Liver (tissue), 9 donors: ENCODE results near the gene BUB3. TPM values are rescaled to one million over a fixed set of nuclear protein-coding genes. Genes with fewer than 3 reads are reported as not detected.

ENCODE experiments used
- DNase-seq: peaks from one replicate; pipeline ENCODE4 v3.0.0-alpha.2; 2017; ENCODE audit warnings: low spot score
- H3K27ac ChIP-seq, 2 donors: one replicate each; pipeline ENCODE4 v1.7.0; 2013; ENCODE audit warnings: inconsistent platforms in 2 of 2, low read length in 2 of 2, control low read depth in 1 of 2, low read depth in 1 of 2, mild to moderate bottlenecking in 1 of 2
- H3K27me3 ChIP-seq, 4 donors: one replicate each; pipeline versions ENCODE4 v1.6.1 to v1.7.0; 2013; ENCODE audit warnings: low read length in 3 of 4, inconsistent platforms in 1 of 4, mild to moderate bottlenecking in 1 of 4, moderate library complexity in 1 of 4; ENCODE audit not compliant: control insufficient read depth in 4 of 4, insufficient read depth in 4 of 4
- H3K36me3 ChIP-seq, 4 donors: one replicate each; pipeline versions ENCODE4 v1.6.1 to v1.7.0; 2013; ENCODE audit warnings: low read length in 3 of 4, mild to moderate bottlenecking in 3 of 4, low read depth in 1 of 4, moderate library complexity in 1 of 4; ENCODE audit not compliant: control insufficient read depth in 4 of 4, insufficient read depth in 3 of 4
- H3K4me1 ChIP-seq, 4 donors: one replicate each; pipeline versions ENCODE4 v1.6.1 to v1.7.0; 2013; ENCODE audit warnings: low read length in 3 of 4, mild to moderate bottlenecking in 3 of 4, moderate library complexity in 1 of 4; ENCODE audit not compliant: control insufficient read depth in 4 of 4, insufficient read depth in 4 of 4
- H3K4me3 ChIP-seq, 3 donors: one replicate each; pipeline versions ENCODE4 v1.6.1 to v1.7.0; 2013; ENCODE audit warnings: low read length in 3 of 3, control low read depth in 1 of 3, low read depth in 1 of 3, mild to moderate bottlenecking in 1 of 3
- H3K9ac ChIP-seq, 2 donors: one replicate each; pipeline ENCODE4 v1.7.0; 2013; ENCODE audit warnings: low read length in 2 of 2, mild to moderate bottlenecking in 2 of 2, moderate library complexity in 2 of 2, control low read depth in 1 of 2, low read depth in 1 of 2
- H3K9me3 ChIP-seq, 4 donors: one replicate each; pipeline versions ENCODE4 v1.6.1 to v1.7.0; 2013; ENCODE audit warnings: low read length in 3 of 4; ENCODE audit not compliant: control insufficient read depth in 4 of 4
- EGR1 ChIP-seq, 2 donors: IDR thresholded peaks; 2 replicates each; pipeline ENCODE4 v1.6.1; 2016 to 2018; ENCODE audit warnings: antibody characterized with exemption in 2 of 2, low read depth in 2 of 2
- FOXA1 ChIP-seq: IDR thresholded peaks from 2 replicates; pipeline ENCODE4 v1.6.1; 2016; ENCODE audit warnings: antibody characterized with exemption
- FOXA2 ChIP-seq: IDR thresholded peaks from 2 replicates; pipeline ENCODE4 v1.6.1; 2016; ENCODE audit warnings: antibody characterized with exemption
- GABPA ChIP-seq, 2 donors: IDR thresholded peaks in 1 of 2; conservative IDR thresholded peaks in 1 of 2; 2 replicates each; pipeline ENCODE4 v1.6.1; 2016; ENCODE audit warnings: antibody characterized with exemption in 2 of 2, mild to moderate bottlenecking in 1 of 2, moderate library complexity in 1 of 2
- HNF4A ChIP-seq, 2 donors: conservative IDR thresholded peaks; 2 replicates each; pipeline ENCODE4 v1.6.1; 2016; ENCODE audit warnings: antibody characterized with exemption in 2 of 2, mild to moderate bottlenecking in 2 of 2
- HNF4G ChIP-seq: IDR thresholded peaks from 2 replicates; pipeline ENCODE4 v1.6.1; 2016; ENCODE audit warnings: antibody characterized with exemption
- JUND ChIP-seq, 2 donors: IDR thresholded peaks; 2 replicates each; pipeline ENCODE4 v1.6.1; 2016; ENCODE audit warnings: antibody characterized with exemption in 2 of 2
- NR2F2 ChIP-seq: IDR thresholded peaks from 2 replicates; pipeline ENCODE4 v1.6.1; 2016; ENCODE audit warnings: antibody characterized with exemption
- RAD21 ChIP-seq, 2 donors: IDR thresholded peaks; 2 replicates each; pipeline ENCODE4 v1.6.1; 2016; ENCODE audit warnings: antibody characterized with exemption in 2 of 2, mild to moderate bottlenecking in 2 of 2
- RXRA ChIP-seq, 2 donors: IDR thresholded peaks; 2 replicates each; pipeline ENCODE4 v1.6.1; 2017 to 2018; ENCODE audit warnings: antibody characterized with exemption in 2 of 2, mild to moderate bottlenecking in 1 of 2
- SP1 ChIP-seq: IDR thresholded peaks from 2 replicates; pipeline ENCODE4 v1.6.1; 2018; ENCODE audit warnings: antibody characterized with exemption, mild to moderate bottlenecking
- TAF1 ChIP-seq: conservative IDR thresholded peaks from 2 replicates; pipeline ENCODE4 v1.6.1; 2016; ENCODE audit warnings: antibody characterized with exemption, mild to moderate bottlenecking
- YY1 ChIP-seq: IDR thresholded peaks from 2 replicates; pipeline ENCODE4 v1.6.1; 2016; ENCODE audit warnings: antibody characterized with exemption, mild to moderate bottlenecking
- WGBS: extraction: QIAGEN DNeasy Blood & Tissue Kit; methylation state at CpG from one replicate; pipeline ENCODE4 v1.1.7; 2013; 5-methylcytosine and 5-hydroxymethylcytosine counted together
- polyA plus RNA-seq, 2 donors: library from polyadenylated mRNA; stranded (reverse) in 1 of 2; unstranded in 1 of 2; fragments of 200-250 nt in 1 of 2; fragments of >200 nt in 1 of 2; fragmentation: Nextera tagmentation in 1 of 2; extraction: Ambion mirVana in 1 of 2; gene quantifications; one replicate each; pipeline versions ENCODE4 v1.2.1 to v1.2.3, GENCODE V29; 2013 to 2015
- total RNA-seq, 2 donors: library from RNA; depleted of rRNA; stranded (reverse); fragments of >200 nt; gene quantifications; one replicate each; pipeline ENCODE4 v1.2.3, GENCODE V29; 2014
- TF ChIP-seq, protein P1 (sequence below): IDR thresholded peaks from 2 replicates; pipeline ENCODE4 v1.6.1; 2016; ENCODE audit warnings: antibody characterized with exemption, mild to moderate bottlenecking
- TF ChIP-seq, protein P2 (sequence below): IDR thresholded peaks from 2 replicates; pipeline ENCODE4 v1.6.1; 2016; ENCODE audit warnings: antibody characterized with exemption
- TF ChIP-seq, protein P3 (sequence below): IDR thresholded peaks from 2 replicates; pipeline ENCODE4 v1.6.1; 2016; ENCODE audit warnings: antibody characterized with exemption
- TF ChIP-seq, protein P4 (sequence below): IDR thresholded peaks from 2 replicates; pipeline ENCODE4 v1.6.1; 2016; ENCODE audit warnings: antibody characterized with exemption
- TF ChIP-seq, protein P5 (sequence below): fragments of 150-350 bp; IDR thresholded peaks from 2 replicates; pipeline ENCODE4 v1.5.1; 2017; ENCODE audit warnings: improper control_type of control experiment, low read depth, low read length; ENCODE audit not compliant: missing input control
- donor health status: healthy.
- donor health status: healthy.
- donor health status: healthy.
- donor health status: healthy.
- donor health status: healthy.

The BUB3 gene
- total and polyA plus RNA-seq, 4 donors, result 27.1 to 90.9 (median 41.6) TPM

DNA sequence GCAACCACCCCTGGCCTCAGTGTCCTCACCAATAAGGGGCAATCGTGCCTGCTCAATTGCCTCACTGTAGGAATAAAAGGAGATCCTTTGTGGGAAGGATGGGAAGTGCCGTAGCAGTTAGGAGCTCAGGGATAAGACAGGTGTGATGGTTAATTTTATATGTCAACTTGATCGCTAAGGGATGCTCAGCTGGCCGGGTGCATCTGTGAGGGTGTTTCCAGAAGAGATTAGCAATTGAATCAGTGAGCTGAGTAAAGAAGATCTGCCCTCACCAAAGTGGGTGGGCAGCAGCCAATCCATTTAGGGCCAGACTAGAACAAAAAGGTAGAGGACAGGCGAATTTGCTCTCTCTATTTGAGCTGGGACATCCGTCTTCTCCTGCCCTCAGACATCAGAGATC, 46.3 kb downstream of the BUB3 start:
- H3K27me3 ChIP-seq, result no peaks in the 10 kb centered on the region
- H3K9ac ChIP-seq, result no peak overlapping the region
- no peak overlapping the region for H3K4me3 ChIP-seq
- no peaks in the 10 kb centered on the region for H3K36me3 ChIP-seq
- TF ChIP-seq RAD21 (IDR thresholded peaks at IDR 0.05) (no peak), NR2F2 (no peak), FOXA2 (no peak), RXRA (IDR thresholded peaks at IDR 0.05) (no peak), FOXA1 (no peak), HNF4G (no peak), TAF1 (no peak), YY1 (no peak), JUND (IDR thresholded peaks at IDR 0.05) (no peak)
- TF ChIP-seq, protein P1, sequence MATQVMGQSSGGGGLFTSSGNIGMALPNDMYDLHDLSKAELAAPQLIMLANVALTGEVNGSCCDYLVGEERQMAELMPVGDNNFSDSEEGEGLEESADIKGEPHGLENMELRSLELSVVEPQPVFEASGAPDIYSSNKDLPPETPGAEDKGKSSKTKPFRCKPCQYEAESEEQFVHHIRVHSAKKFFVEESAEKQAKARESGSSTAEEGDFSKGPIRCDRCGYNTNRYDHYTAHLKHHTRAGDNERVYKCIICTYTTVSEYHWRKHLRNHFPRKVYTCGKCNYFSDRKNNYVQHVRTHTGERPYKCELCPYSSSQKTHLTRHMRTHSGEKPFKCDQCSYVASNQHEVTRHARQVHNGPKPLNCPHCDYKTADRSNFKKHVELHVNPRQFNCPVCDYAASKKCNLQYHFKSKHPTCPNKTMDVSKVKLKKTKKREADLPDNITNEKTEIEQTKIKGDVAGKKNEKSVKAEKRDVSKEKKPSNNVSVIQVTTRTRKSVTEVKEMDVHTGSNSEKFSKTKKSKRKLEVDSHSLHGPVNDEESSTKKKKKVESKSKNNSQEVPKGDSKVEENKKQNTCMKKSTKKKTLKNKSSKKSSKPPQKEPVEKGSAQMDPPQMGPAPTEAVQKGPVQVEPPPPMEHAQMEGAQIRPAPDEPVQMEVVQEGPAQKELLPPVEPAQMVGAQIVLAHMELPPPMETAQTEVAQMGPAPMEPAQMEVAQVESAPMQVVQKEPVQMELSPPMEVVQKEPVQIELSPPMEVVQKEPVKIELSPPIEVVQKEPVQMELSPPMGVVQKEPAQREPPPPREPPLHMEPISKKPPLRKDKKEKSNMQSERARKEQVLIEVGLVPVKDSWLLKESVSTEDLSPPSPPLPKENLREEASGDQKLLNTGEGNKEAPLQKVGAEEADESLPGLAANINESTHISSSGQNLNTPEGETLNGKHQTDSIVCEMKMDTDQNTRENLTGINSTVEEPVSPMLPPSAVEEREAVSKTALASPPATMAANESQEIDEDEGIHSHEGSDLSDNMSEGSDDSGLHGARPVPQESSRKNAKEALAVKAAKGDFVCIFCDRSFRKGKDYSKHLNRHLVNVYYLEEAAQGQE, result no peak
- TF ChIP-seq, protein P2, sequence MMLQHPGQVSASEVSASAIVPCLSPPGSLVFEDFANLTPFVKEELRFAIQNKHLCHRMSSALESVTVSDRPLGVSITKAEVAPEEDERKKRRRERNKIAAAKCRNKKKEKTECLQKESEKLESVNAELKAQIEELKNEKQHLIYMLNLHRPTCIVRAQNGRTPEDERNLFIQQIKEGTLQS, result no peak
- 83% methylated on average over 6 of the region's 6 CpGs for WGBS
- H3K27ac ChIP-seq, result no peak overlapping the region
- no peaks in the 10 kb centered on the region for H3K9me3 ChIP-seq
- no peak for DNase-seq
- H3K4me1 ChIP-seq, result peaks cover 0 to 14% (median 8%) of the 10 kb centered on the region in 4 donors

DNA sequence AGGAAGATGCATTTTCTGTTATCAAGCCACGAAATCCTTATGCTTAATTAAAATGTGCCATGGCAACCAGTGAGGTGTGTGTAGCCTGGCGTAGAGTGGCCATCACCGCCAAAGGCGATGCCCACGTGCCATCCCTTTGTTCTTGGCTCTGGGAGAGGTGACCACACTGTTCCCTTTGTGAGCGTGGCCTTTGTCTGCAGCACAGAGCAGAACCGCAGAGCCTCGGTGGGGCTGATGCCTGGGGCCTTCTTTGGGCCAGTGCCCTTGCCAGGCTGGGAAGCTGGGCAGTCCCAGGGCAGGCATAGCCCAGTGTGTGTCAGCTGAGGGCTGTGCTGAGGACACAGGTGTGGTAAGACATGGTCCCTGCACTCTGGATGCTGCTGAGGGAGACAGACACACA, 48.3 kb downstream of the BUB3 start:
- no peak overlapping the region for H3K9ac ChIP-seq
- H3K4me1 ChIP-seq, result peaks cover 0 to 14% (median 8%) of the 10 kb centered on the region in 4 donors
- no peak overlapping the region for H3K4me3 ChIP-seq
- DNase-seq, result no peak
- no peak overlapping the region for H3K27ac ChIP-seq
- WGBS, result 97% methylated on average over 8 of the region's 8 CpGs
- H3K27me3 ChIP-seq, result no peaks in the 10 kb centered on the region
- H3K9me3 ChIP-seq, result no peaks in the 10 kb centered on the region
- H3K36me3 ChIP-seq, result no peaks in the 10 kb centered on the region
- TF ChIP-seq RXRA (IDR thresholded peaks at IDR 0.05) (no peak), HNF4A (conservative IDR thresholded peaks at IDR 0.05) (no peak), RAD21 (IDR thresholded peaks at IDR 0.05) (no peak), EGR1 (IDR thresholded peaks at IDR 0.05; ENCODE audit: low read depth in 2 of 2) (no peak), JUND (IDR thresholded peaks at IDR 0.05) (no peak), FOXA2 (no peak), FOXA1 (no peak), GABPA (IDR thresholded peaks at IDR 0.05 in 1 of 2, conservative IDR thresholded peaks at IDR 0.05 in 1 of 2) (no peak), SP1 (no peak), HNF4G (no peak), TAF1 (no peak), NR2F2 (no peak), YY1 (no peak)
- TF ChIP-seq, protein P3, sequence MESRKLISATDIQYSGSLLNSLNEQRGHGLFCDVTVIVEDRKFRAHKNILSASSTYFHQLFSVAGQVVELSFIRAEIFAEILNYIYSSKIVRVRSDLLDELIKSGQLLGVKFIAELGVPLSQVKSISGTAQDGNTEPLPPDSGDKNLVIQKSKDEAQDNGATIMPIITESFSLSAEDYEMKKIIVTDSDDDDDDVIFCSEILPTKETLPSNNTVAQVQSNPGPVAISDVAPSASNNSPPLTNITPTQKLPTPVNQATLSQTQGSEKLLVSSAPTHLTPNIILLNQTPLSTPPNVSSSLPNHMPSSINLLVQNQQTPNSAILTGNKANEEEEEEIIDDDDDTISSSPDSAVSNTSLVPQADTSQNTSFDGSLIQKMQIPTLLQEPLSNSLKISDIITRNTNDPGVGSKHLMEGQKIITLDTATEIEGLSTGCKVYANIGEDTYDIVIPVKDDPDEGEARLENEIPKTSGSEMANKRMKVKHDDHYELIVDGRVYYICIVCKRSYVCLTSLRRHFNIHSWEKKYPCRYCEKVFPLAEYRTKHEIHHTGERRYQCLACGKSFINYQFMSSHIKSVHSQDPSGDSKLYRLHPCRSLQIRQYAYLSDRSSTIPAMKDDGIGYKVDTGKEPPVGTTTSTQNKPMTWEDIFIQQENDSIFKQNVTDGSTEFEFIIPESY, result no peak
- TF ChIP-seq, protein P4, sequence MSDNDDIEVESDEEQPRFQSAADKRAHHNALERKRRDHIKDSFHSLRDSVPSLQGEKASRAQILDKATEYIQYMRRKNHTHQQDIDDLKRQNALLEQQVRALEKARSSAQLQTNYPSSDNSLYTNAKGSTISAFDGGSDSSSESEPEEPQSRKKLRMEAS, result no peak
- TF ChIP-seq, protein P5, sequence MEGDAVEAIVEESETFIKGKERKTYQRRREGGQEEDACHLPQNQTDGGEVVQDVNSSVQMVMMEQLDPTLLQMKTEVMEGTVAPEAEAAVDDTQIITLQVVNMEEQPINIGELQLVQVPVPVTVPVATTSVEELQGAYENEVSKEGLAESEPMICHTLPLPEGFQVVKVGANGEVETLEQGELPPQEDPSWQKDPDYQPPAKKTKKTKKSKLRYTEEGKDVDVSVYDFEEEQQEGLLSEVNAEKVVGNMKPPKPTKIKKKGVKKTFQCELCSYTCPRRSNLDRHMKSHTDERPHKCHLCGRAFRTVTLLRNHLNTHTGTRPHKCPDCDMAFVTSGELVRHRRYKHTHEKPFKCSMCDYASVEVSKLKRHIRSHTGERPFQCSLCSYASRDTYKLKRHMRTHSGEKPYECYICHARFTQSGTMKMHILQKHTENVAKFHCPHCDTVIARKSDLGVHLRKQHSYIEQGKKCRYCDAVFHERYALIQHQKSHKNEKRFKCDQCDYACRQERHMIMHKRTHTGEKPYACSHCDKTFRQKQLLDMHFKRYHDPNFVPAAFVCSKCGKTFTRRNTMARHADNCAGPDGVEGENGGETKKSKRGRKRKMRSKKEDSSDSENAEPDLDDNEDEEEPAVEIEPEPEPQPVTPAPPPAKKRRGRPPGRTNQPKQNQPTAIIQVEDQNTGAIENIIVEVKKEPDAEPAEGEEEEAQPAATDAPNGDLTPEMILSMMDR, result no peak
- TF ChIP-seq, protein P2, result no peak
- TF ChIP-seq, protein P1, result no peak
